HuH-7.5 (cell line): ENCODE data around the gene KRTAP10-5.
"Not testable (repeated sequence)": the region's sequence is repeated elsewhere in the genome, so short reads cannot be mapped to it uniquely, and the experiment has no call there.

ENCODE experiments used
- DNase-seq: peaks from one replicate; pipeline ENCODE4 v3.0.0; 2011; ENCODE audit warnings: low spot score

Gene KRTAP10-5

DNA sequence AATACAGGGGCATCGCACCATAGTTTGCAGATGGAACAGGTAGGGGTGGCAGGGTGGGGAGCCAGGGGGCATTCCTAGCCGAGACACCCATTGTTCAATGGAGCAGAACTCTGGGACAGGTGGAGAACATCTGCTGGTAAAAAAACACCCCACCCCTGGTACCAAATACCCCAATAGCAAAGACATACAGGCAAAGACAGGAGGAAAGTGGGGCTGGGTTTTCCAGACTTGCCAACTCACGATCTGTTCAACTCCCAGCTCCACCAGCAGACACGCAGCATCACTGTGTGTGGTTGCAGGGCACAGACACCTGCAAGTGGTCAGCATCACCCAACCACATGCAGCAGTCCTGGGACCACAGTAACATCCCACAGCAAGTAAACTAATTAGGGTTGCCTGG lies 31.1 kb upstream of the KRTAP10-5 start:
- DNase-seq, result no peak

DNA sequence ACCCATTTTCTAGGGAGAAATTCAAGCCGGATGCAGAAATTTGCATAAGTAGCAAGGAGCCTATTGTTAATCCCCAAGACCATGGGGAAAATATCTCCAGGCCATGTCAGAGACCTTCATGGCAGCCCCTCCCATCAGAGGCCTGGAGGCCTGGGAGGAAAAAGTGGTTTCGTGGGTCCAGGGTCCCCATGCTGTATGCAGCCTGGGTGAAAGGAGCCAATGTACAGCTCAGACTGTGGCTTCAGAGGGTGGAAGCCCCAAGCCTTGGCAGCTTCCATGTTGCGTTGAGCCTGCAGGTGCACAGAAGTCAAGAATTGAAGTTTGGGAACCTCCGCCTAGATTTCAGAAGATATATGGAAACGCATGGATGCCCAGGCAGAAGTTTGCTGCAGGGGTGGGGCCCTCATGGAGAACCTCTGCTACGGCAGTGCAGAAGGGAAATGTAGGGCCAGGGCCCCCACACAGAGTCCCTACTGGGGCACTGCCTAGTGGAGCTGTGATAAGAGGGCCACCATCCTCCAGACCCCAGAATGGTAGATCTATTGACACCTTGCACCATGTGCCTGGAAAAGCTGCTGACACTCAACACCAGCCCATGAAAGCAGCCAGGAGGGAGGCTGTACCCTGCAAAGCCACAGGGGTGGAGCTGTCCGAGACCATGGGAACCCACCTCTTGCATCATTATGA lies 29.9 kb upstream of the KRTAP10-5 start:
- not testable (repeated sequence) for DNase-seq

DNA sequence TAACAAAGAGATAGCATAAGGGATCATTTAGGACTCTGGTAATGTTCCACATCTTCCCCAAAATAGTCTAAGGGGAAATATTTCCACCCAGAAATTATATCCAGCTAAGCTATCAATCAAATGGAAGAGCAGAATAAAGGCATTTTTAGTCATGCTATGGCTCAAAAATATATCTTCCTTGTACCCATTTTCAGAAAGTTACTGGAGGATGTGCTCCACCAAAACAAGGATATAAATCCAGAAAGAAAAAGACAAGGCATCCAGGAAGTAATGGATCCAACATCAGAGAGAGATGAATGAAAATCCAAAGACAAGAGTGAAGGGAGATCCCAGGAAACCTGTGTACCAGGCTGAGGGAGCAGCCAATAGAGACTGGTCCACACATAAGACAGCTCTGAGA lies 28.8 kb upstream of the KRTAP10-5 start:
- DNase-seq, result no peak

DNA sequence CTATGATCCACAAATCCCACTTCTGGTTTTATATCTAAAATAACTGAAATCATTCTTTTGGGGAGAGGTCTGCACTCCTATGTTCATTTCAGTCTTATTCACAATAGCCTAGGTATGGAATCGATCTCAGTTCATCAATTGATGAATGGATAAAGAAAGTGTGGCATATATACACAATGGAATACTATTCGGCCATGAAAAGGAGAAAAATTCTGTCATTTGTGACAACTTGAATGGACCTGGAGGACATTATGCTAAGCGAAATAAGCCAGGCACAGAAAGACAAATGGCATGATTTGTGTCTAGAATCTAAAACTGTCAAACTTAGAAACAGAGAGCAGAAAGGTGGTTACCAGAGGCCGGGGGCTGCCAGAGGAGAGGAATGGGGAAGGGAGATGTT lies 26.1 kb upstream of the KRTAP10-5 start:
- no peak for DNase-seq

DNA sequence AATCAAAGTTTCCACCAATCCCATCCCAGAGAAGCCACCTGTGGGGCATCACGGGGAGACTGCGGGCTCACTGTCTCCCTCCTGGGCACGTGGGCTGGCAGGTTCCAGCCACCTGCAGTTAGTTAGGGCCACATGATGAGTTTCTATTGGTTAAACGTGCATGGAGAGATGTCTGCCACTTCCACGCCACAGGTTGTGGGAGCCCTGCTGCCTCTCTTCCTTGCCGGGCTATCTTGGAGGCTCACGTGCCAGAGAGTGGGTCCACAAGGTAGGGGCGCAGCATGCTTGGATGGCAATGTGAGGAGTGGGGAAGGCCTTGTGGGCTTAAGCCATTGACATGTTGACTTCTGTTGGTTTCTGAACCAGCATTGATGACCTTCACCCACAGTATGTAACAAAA lies 23.5 kb upstream of the KRTAP10-5 start:
- DNase-seq, result no peak

DNA sequence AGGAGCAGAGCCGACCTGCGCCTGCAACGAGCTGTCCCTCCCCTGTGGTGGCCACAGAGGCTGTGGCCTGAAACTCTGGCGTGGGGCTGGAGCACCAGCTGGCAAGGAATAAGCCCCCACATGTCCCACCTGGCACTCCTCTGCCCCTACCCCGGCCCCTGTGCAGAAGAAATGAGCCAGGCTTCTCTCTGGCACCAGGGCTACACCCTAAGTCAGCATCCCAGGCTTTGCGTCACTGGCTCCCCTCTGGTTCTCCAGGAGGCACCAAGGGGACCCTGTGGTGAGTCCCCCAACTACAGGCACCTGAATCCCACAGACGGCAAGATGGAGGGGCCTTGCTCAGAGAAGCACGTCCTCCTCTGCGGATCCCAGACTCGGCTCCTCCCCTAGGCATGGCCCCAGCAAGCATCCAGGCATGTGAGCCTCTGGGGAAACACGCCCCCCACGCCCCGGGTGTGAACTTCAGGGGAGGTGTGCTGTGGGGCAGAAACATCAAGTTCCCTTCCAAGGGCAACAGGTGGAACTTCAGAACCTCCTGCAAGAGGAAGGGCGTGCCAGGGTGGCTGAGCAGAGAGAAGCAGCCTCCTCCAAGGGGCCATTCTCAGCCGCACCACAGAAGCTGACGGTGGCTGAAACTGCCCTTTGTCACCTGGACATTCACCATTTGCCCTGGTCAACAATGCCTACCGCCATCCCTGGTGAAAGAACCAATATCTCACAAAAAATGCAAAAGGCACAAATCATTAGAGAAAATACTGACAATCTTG lies 22.9 kb upstream of the KRTAP10-5 start:
- no peak for DNase-seq

DNA sequence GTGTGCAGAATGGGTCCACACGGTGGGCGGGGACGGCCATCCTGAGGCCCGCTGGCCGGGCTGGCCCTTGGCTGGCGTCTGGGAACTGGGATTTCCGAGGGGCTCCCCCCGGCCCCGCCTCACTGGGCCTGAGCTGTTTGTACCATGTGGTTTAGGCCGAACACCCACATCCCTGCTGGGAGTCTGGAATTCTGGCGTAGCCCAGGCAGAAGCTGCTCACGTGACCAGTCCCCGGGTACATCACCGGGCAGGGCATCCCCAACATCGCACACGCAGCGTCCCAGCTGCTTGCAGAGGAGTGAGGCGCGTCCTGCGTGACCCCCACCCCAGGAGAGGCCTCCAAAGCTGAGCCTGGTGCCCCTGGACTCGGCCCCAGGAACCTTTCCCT lies 22.1 kb upstream of the KRTAP10-5 start:
- no peak for DNase-seq

DNA sequence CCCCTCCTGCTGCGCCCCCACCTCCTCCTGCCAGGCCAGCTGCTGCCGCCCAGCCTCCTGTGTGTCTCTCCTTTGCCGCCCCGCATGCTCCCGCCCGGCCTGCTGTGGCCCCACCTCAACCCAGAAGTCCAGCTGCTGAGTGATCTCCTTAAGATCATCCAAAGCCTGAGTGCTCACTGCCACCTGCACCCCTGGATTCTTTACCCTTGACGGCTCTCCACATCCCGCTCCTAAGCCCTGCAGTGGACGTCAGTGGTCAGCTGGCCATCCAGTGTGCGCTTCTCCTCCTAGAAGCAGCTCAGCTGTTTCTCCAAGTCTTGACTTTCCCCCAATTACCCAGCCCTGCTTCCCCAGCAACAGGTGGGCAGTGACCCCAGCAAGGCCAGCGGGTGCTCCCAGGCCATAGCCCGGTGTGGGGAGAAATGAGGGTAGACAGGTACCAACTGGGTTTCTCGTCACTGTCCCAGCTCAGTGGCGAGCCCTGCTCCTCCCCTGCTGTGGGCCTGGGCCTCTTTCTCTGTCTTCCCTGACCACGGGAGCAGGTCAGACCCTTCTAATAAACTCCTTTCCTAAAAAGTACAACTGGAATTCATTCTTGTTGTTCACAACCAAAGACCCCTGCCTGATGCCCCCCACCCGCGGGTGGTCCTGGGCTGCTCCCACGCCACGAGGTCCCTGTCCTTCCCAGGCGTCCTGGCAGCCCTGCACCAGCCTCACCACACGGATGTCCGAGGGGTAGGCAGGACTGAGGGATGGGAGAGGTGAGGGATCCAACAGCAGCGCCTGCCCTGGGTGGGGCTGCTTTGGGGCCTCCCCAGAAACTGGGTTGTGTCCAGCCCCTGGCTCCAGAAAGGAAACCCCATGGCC lies 21.4 kb upstream of the KRTAP10-5 start:
- DNase-seq, result no peak

DNA sequence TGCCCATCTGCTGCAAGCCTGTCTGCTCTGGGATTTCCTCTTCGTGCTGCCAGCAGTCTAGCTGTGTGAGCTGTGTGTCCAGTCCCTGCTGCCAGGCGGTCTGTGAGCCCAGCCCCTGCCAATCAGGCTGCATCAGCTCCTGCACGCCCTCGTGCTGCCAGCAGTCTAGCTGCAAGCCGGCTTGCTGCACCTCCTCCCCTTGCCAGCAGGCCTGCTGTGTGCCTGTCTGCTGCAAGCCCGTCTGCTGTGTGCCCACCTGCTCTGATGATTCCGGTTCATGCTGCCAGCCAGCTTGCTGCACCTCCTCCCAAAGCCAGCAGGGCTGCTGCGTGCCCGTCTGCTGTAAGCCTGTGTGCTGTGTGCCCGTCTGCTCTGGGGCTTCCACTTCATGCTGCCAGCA lies 20.7 kb upstream of the KRTAP10-5 start:
- not testable (repeated sequence) for DNase-seq

DNA sequence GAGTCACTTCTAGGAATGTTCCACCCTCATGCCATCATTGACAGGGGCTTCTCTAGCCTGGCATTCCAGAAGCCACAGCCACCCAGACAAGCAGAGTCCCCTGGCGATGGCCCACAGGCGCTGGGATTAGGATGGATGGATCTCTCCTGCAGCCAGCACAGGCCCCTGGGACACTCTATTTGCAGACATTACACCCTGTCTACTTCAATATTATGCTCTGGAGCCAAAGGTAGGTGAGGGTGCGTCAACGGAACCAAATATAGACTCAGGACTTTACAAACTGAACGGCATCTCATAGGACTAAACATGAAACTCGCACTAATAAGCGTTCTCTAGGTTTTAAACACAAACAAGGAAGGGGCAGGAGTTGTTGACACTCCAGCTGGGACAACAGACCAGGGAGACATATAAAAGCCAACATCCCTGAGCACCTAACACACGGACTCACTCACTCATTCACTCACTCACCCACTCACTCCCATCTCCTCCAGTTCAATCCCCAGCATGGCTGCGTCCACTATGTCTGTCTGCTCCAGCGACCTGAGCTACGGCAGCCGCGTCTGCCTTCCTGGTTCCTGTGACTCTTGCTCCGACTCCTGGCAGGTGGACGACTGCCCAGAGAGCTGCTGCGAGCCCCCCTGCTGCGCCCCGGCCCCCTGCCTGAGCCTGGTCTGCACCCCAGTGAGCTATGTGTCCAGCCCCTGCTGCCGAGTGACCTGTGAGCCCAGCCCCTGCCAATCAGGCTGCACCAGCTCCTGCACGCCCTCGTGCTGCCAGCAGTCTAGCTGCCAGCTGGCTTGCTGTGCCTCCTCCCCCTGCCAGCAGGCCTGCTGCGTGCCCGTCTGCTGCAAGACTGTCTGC lies 19.9 kb upstream of the KRTAP10-5 start, which contains the start of gene KRTAP10-7:
Gene KRTAP10-7 (plus strand): TSS at position 480 of the 861 bp plus-strand sequence. CDS start 25 bp downstream, at position 505.
- DNase-seq, result not testable (repeated sequence)

DNA sequence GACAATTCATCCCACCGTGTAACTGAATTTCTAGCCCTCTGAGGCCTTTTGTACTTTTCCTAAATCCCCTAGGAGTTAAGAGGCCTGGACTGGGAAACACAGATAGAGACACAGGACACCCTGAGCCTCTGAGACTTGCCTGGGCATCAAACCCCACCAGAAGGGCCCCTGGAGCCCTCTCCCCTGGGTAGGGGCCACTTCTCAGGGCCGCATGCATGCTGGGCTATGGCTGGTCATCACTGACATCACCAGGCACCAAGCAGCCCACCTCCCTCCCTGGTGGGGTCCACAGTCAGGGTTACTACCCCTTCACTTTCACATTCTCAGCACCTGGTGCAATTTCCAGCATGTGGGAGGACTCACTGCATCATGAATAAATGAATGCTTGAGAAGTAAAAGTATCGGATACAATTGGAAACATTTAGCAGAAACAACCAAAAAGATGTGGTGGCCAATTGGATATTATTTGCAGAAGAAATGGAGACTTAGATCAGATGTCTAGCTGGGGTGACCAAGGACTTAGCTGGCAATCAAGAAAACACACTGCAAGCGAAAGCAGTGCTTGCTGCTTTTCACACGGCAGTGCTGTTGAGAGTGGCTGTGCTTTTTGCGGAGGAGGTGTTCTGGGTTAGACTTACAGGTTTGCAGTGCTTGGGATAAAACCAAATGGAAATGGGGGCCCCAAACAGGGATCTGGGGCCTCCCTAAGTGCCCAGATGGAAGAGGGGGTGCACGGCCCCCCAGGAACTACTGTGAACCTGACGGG lies 19.0 kb upstream of the KRTAP10-5 start:
- DNase-seq, result no peak

DNA sequence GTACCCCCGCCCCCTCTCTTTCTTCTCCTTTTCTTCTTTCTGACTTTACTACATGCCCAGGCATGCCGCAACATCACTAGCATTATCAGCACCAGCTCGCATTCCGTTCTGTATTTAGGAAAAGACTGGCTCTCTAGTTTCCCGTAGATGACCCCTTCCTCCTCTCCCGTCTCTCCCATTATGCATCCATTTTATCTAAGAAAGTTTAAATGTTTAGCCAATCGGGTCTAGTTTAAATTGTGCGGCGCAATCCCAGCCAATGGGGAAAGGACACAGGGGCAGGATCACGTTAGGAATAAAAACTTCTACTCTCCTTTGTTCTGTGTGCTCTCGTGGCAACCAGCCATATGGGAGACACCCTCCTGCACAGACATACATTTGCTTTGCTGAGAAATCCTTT lies 17.7 kb upstream of the KRTAP10-5 start:
- DNase-seq, result no peak

DNA sequence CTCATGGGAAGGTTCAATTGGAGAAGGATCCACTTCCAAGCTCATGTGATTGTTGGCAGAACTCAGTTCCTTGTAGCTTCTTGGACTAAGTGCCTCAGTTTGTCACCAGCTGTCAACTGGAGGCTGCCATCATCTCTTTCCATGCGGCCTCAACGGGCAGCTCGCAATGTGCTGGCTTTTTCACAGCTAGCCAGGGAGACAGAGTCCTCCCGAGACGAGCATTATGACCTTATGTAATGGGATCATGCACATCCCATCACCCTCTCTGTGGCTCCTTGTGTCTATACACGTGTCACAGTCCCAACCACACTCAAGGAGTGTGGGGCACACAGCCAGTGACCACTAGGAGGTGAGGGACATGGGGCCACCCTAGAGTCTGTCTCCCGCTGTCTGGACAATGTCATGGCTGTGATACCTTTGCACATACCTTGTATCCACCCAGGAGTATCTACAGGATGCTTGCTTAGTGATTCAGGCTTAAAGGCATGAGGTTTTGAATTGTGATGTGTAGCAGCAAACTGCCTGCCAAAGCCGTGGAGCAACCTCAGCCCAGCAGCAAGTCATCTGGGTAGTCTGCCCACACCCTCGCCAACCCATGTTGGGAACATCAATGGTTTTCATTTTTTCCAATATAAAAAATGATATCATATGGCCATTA lies 15.8 kb upstream of the KRTAP10-5 start:
- no peak for DNase-seq

DNA sequence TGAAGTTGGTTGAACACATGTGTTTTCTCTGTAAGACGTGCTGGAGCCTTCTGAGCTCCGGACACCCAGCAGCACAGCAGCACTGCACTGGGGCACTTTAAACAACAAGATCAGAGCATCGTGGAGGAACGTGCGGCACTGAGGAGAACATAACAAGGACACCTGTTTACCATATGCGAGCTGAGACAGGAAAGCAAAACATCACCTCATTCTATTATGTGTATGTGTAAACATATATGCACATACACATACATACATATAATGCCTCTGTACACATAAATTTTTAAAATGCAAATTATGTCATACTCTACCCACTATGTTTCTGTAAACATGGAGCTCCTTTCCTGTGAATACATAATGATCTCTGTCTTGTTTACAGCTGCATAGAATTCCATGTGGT lies 15.1 kb upstream of the KRTAP10-5 start:
- no peak for DNase-seq

DNA sequence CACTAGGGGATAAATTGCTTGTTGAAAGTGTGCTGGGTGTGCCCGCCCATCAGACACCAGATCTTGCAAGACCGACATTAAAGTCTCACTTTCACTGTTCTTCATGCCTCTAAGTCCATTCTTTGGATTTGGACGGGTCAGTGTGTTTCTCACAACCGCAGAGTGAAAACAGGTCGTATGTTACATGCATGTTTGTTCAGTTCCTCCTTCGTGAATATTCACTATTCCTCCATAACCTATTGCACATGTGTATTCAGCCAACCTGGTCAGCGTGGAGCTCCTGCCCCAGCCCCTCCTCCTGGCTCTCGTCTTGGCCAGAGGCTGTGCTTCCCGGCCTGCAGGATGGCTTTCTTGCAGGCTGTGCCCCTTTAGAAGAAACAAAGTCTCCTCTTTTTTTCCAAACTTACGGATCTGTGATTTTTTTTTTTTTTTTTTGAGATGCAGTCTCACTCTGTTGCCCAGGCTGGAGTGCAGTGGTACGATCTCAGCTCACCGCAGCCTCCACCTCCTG lies 14.1 kb upstream of the KRTAP10-5 start:
- DNase-seq, result no peak

DNA sequence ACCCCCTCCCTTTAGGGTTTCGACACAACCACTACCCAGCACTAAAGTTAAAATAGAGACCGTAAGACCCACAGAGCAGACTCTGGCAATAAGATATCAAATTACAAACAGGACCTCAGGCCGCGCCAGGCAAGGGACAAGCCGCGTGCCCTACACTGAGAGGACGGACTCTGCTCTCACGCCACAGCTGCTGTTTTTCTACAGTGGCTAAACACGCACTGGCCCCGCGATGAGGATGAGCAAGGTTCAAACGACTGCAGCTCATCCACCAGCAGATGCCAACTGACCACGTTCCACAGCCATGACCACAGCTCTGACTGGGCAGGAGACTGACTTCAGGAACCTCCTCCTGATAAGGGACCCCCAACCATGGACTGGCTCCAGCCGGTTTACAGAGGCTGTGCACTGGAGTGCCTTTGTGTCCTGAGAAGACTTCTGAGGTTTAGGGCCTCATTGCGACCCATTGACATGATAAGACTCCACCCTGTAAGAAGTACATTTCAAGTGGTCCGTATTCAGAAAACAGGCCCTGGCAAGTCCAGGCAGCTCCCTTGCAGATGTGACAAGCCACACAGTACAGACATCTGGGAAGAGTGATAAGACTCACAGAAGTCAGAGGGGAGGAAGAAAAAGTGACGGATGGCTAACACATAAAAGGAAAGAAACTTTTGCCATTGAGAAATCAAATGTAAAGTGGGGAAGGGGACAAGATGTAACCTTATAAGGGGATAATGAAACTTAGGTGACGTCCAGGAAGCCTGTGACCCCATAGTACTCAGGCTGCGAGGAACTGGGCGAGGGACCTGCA lies 13.4 kb upstream of the KRTAP10-5 start:
- DNase-seq, result no peak

DNA sequence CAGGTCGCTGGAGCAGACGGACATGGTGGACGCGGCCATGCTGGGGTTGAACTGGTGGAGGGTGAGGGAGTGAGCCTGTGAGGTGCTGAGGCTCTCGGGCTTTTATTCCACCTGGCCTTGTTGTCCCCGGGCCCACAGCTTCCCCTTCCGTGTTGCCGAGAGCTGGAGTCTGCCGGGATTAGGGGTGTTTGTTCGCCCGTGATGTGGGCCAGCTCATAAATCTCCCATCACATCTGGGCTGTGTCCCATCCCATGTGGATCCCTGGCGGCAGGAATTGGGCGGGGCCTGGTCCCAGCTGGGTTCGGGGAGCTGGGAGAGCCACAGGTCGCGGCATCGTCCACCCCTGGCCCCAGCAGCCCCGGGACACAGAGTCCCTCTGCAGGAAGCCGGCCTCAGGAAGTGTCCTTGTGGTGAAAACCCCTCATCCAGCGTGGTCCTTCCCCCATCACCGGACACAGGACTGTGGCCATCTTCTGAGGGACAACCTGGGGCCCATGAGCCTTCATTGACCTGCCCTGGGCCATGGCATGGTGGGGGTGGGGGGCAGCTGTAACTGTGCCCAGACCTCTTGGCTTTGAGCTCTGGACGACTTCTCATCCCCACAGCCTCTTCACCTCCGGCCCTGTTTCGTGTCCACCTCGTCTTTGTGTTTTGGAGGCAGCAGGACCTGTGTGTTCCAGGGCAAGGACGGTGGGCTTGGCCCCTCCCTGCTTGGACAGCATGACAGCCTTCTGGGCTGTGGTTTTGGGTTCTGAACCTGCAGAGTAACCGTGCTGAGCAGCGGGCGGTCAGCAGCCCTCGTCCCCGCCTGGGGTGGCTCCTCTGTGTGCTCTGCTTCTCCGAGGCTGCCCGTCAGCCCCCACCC lies 12.3 kb upstream of the KRTAP10-5 start, which contains the start of gene KRTAP10-6:
Gene KRTAP10-6 (minus strand): TSS at position 60 of the 866 bp plus-strand sequence. CDS start 21 bp downstream, at position 39.
- DNase-seq, result no peak

DNA sequence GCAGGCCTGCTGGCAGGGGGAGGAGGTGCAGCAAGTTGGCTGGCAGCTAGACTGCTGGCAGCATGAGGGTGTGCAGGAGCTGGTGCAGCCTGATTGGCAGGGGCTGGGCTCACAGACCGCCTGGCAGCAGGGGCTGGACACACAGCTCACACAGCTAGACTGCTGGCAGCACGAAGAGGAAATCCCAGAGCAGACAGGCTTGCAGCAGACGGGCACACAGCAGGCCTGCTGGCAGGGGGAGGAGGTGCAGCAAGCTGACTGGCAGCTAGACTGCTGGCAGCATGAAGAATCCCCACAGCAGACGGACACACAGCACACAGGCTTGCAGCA lies 11.4 kb upstream of the KRTAP10-5 start:
- not testable (repeated sequence) for DNase-seq
